Measurements from ENCODE around the gene ZNF598.

- TF ChIP-seq KDM3A (CRISPR knock-in tag; IDR thresholded peaks at IDR 0.05; ENCODE audit: low read depth) (peak; percentile 28; the same call in 1 of the 2 replicates), DNMT1 (CRISPR knock-in tag; IDR thresholded peaks at IDR 0.05) (no peak), CTCF (CRISPR knock-in tag; IDR thresholded peaks at IDR 0.05) (peak; percentile 45), ATF2 (CRISPR knock-in tag; IDR thresholded peaks at IDR 0.05) (peak; percentile 86), THYN1 (CRISPR knock-in tag; IDR thresholded peaks at IDR 0.05; ENCODE audit: borderline replicate concordance, low read depth) (no peak), CHD4 (IDR thresholded peaks at IDR 0.05; ENCODE audit: borderline replicate concordance, low read length) (no peak), KIAA2018 (CRISPR knock-in tag; IDR thresholded peaks at IDR 0.05; ENCODE audit: borderline replicate concordance) (no peak; the same call in 1 of the 2 replicates), E2F2 (CRISPR knock-in tag; IDR thresholded peaks at IDR 0.05; ENCODE audit: borderline replicate concordance) (0 out of 2 replicates have a peak, but pooled peaks have one; percentile 84), CREB1 (IDR thresholded peaks at IDR 0.05) (peak; percentile 100), CREB1 (CRISPR knock-in tag; IDR thresholded peaks at IDR 0.05) (peak; percentile 100), TGIF2 (CRISPR knock-in tag; IDR thresholded peaks at IDR 0.05) (peak; percentile 95)
These were observed 37.7 kb downstream of the ZNF598 start, which contains the start of gene TBL3 for GRCh38 chr16:1971796-1972489.

Data from HepG2 (cell line).